Mucosa of descending colon (tissue), 3 donors: ENCODE results near the gene MRS2. TPM values are rescaled to one million over a fixed set of nuclear protein-coding genes. Genes with fewer than 3 reads are reported as not detected.

ENCODE experiments used
- ATAC-seq: fragments of 200-7000 bp; cut with Tn5 transposase; one replicate; pipeline ENCODE4 v1.9.1; 2020; ENCODE audit warnings: mild to moderate bottlenecking, moderate library complexity
- DNase-seq, 3 donors: peaks; one replicate each; pipeline ENCODE4 v3.0.0-alpha.2; 2020
- H3K36me3 ChIP-seq: fragments of 200-600 bp; one replicate; pipeline ENCODE4 v1.8.0; 2021; ENCODE audit warnings: low read depth, mild to moderate bottlenecking
- H3K4me1 ChIP-seq: fragments of 200-600 bp; one replicate; pipeline ENCODE4 v1.8.0; 2021; ENCODE audit warnings: low read depth, mild to moderate bottlenecking
- H3K4me3 ChIP-seq: fragments of 200-600 bp; one replicate; pipeline ENCODE4 v1.8.0; 2021; ENCODE audit warnings: mild to moderate bottlenecking
- H3K9me3 ChIP-seq: fragments of 200-600 bp; one replicate; pipeline ENCODE4 v1.8.0; 2021; ENCODE audit warnings: mild to moderate bottlenecking
- intact Hi-C, 2 donors: fragments of 100-400 bp; cut with DNase I in 1 of 2; cut with micrococcal nuclease in 1 of 2; formaldehyde crosslinking; loops; one replicate each; pipeline versions ENCODE4 v1.11.0 to v1.11.1; 2022; cut with DNase I, micrococcal nuclease
- long read RNA-seq, 2 donors: library from polyadenylated mRNA; unstranded; transcript quantifications; one replicate each; pipeline ENCODE4 v2.0.0, GENCODE V29; 2019 to 2021
- total RNA-seq, 3 donors: library from RNA; stranded (reverse); fragmentation: NEBNext Ultra II Directional in 2 of 3; extraction: Animal tissue kit (Norgen Biotek cat#: 25700) in 2 of 3; gene quantifications; one replicate each; pipeline versions ENCODE4 v1.2.1 to v1.2.4, GENCODE V29; 2021 to 2023
- TF ChIP-seq, protein P1 (sequence below): fragments of 200-600 bp; IDR thresholded peaks from one replicate; pipeline ENCODE4 v1.8.0; 2022; ENCODE audit warnings: antibody characterized with exemption, mild to moderate bottlenecking
- donor health status: DM: no; HTN: no; CAD: no; lungs with moderate emphysema.
- donor health status: DM: no; HTN: no; CAD: no.
- donor health status: DM: no; HTN: yes; CAD: no.

Gene MRS2, protein sequence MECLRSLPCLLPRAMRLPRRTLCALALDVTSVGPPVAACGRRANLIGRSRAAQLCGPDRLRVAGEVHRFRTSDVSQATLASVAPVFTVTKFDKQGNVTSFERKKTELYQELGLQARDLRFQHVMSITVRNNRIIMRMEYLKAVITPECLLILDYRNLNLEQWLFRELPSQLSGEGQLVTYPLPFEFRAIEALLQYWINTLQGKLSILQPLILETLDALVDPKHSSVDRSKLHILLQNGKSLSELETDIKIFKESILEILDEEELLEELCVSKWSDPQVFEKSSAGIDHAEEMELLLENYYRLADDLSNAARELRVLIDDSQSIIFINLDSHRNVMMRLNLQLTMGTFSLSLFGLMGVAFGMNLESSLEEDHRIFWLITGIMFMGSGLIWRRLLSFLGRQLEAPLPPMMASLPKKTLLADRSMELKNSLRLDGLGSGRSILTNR
- 10 to 100 TPM; 25.4 to 32.1 (median 28.9) TPM for total RNA-seq
- long read RNA-seq, donor 1, transcript MRS2-203 (11 exons, 3,313 nt) = major isoform, 13 of 25 reads
- long read RNA-seq, donor 1, transcript MRS2-202 (10 exons, 1,740 nt) = minor isoform, 6 of 25 reads
- long read RNA-seq, donor 1, partial matches to known transcripts = 0 of 25 reads
- long read RNA-seq, donor 1, other reads (novel, unspliced or antisense) = 5 of 25 reads
- long read RNA-seq, donor 2, transcript MRS2-203 (11 exons, 3,313 nt) = major isoform, 9 of 14 reads
- long read RNA-seq, donor 2, partial matches to known transcripts = 0 of 14 reads
- long read RNA-seq, donor 2, other reads (novel, unspliced or antisense) = 3 of 14 reads

- ATAC-seq (peak; percentile 100), DNase-seq (peak; percentile 93 to 94 (median 94))
- Histone ChIP-seq H3K36me3 (no peaks in the 10 kb centered on the region), H3K4me3 (peak within 1 kb of the TSS; percentile 92), H3K9me3 (no peaks in the 10 kb centered on the region), H3K4me1 (peaks cover 11% of the 10 kb centered on the region)
- TF ChIP-seq, protein P1, sequence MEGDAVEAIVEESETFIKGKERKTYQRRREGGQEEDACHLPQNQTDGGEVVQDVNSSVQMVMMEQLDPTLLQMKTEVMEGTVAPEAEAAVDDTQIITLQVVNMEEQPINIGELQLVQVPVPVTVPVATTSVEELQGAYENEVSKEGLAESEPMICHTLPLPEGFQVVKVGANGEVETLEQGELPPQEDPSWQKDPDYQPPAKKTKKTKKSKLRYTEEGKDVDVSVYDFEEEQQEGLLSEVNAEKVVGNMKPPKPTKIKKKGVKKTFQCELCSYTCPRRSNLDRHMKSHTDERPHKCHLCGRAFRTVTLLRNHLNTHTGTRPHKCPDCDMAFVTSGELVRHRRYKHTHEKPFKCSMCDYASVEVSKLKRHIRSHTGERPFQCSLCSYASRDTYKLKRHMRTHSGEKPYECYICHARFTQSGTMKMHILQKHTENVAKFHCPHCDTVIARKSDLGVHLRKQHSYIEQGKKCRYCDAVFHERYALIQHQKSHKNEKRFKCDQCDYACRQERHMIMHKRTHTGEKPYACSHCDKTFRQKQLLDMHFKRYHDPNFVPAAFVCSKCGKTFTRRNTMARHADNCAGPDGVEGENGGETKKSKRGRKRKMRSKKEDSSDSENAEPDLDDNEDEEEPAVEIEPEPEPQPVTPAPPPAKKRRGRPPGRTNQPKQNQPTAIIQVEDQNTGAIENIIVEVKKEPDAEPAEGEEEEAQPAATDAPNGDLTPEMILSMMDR = no peak
- intact Hi-C loops = no loop called here
These were observed at the start of gene MRS2 for GRCh38 chr6:24402697-24403500. Gene MRS2 (plus strand): TSS chr6:24402936. CDS start chr6:24403047, 111 bp downstream.

DNA sequence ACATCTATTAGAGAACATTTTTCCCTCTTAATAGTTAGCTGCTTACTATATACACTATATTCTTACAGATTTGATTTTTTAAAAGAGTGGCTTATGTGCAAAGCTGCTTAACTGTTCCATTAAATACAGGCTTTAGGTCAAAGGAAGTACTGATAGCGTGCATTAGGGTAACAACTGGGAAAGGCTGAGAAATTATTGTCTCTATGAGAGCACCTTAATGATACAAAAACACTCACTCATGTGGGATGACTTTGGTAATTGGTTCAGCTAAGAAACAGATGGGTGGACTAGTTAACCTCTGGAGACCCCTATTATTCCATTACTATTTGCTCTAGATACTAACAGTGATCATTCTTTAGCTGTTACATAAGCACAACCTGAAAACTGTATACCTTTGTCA is 48.9 kb upstream of the MRS2 start:
- Histone ChIP-seq H3K4me3 (no peak overlapping the region), H3K36me3 (no peaks in the 10 kb centered on the region), H3K9me3 (no peaks in the 10 kb centered on the region), H3K4me1 (peaks cover 9% of the 10 kb centered on the region)
- DNase-seq (no peak), ATAC-seq (no peak)
- intact Hi-C loops = no loop called here
- TF ChIP-seq, protein P1 = no peak

DNA sequence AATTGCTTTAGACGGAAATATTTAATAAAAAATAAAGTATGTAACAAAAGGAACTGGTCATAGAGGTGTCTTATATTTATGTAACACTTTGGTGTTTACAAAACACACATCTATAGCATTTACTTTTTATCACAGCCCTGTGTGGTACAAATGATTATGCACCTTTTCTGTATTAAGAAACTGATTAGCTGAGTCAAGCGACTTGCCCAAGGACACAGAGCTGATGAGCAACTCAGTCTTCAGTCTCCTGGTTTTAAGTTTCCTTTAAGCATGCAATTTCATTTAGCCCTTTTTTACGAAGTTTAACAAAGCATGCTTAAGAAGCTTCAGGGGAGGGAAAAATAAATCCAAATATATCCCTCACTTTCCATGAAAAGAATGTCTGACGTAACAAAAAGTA is 47.3 kb upstream of the MRS2 start:
- Histone ChIP-seq H3K9me3 (no peaks in the 10 kb centered on the region), H3K36me3 (no peaks in the 10 kb centered on the region), H3K4me3 (no peak overlapping the region), H3K4me1 (peaks cover 9% of the 10 kb centered on the region)
- intact Hi-C loops = no loop called here
- TF ChIP-seq, protein P1 = no peak
- ATAC-seq = no peak
- no peak for DNase-seq

- TF ChIP-seq, protein P1 = no peak
- DNase-seq = no peak
- intact Hi-C loops = no loop called here
- no peaks in the 10 kb centered on the region for H3K36me3 ChIP-seq
- ATAC-seq = no peak
- no peak overlapping the region for H3K4me3 ChIP-seq
- H3K9me3 ChIP-seq = no peaks in the 10 kb centered on the region
- peaks cover 9% of the 10 kb centered on the region for H3K4me1 ChIP-seq
These were observed 46.3 kb upstream of the MRS2 start for GRCh38 chr6:24356310-24356973.
